ENCODE measurements around the gene IQCE. TPM values are rescaled to one million over a fixed set of nuclear protein-coding genes. Genes with fewer than 3 reads are reported as not detected.

IQCE gene
- total and polyA plus RNA-seq, 10 of the 15 experiments (the other 5 are each of a cell fraction or from before 2014, with no cell fraction given) = 0.37 to 8.1 (median 3.7) TPM

- Histone ChIP-seq H3K9me3 (replicated peaks; ENCODE audit: control insufficient read depth, insufficient read depth, low read length) (no peaks in the 10 kb centered on the region), H3K79me2 (ENCODE audit: control insufficient read depth, insufficient read depth, low read length) (no peaks in the 10 kb centered on the region), H3K4me3 (no peak overlapping the region), H3K27ac (ENCODE audit: control insufficient read depth, insufficient read depth) (no peak overlapping the region), H3K36me3 (ENCODE audit: control insufficient read depth in 2 of 2, insufficient read depth in 2 of 2, low read length in 1 of 2) (no peaks in the 10 kb centered on the region), H3K4me1 (ENCODE audit: control insufficient read depth, insufficient read depth, low read length) (peaks cover 38% of the 10 kb centered on the region), H3K27me3 (replicated peaks in 1 of 2; ENCODE audit: control insufficient read depth in 2 of 2, insufficient read depth in 2 of 2, low read length in 1 of 2) (no peaks in the 10 kb centered on the region), H4K20me1 (ENCODE audit: control insufficient read depth, insufficient read depth) (no peaks in the 10 kb centered on the region), H3K4me2 (ENCODE audit: control insufficient read depth, insufficient read depth) (no peak overlapping the region), H3K9ac (ENCODE audit: control insufficient read depth, insufficient read depth, low read length) (no peak overlapping the region), H2AFZ (ENCODE audit: control insufficient read depth, low read depth, low read length) (no peak overlapping the region; the same call in 1 of the 2 replicates)
- FAIRE-seq (no peak), ATAC-seq (no peak), DNase-seq (ENCODE audit: low read depth, low spot score) (no peak)
- CTCF ChIA-PET = interaction anchor here (0.5 to 1.1 kb wide), 3 partner anchors 9 to 200 kb away, joined by 3 read pairs; no protein-coding TSS in a partner anchor
- TF ChIP-seq ZBTB33 (IDR thresholded peaks at IDR 0.05) (no peak), KLF5 (IDR thresholded peaks at IDR 0.05; ENCODE audit: partially characterized antibody) (no peak), BMI1 (IDR thresholded peaks at IDR 0.05; ENCODE audit: borderline replicate concordance) (no peak), IRF5 (IDR thresholded peaks at IDR 0.05; ENCODE audit: borderline replicate concordance) (no peak), ZBTB40 (IDR thresholded peaks at IDR 0.05; ENCODE audit: borderline replicate concordance) (no peak), MYB (IDR thresholded peaks at IDR 0.05; ENCODE audit: borderline replicate concordance, low read depth, low read length) (no peak), ASH2L (IDR thresholded peaks at IDR 0.05; ENCODE audit: borderline replicate concordance, low read depth) (no peak), BCL3 (IDR thresholded peaks at IDR 0.05; ENCODE audit: borderline replicate concordance, insufficient read depth, low read depth, low read length, poor library complexity, severe bottlenecking) (no peak), POLR2AphosphoS2 (IDR thresholded peaks at IDR 0.05; ENCODE audit: low read depth, low read length) (no peak), BRCA1 (IDR thresholded peaks at IDR 0.05; ENCODE audit: low read depth, low read length) (no peak)
- SMC1A ChIA-PET (ENCODE audit: uncharacterized antibody, unreplicated experiment) = interaction anchor here (0.6 kb wide), 1 partner anchor 203 kb away, joined by 3 read pairs; no protein-coding TSS in a partner anchor
- intact Hi-C loops (cut with micrococcal nuclease; ENCODE audit: unreplicated experiment) = no loop called here
- POLR2A ChIA-PET = interaction anchor here (1.7 kb wide), 1 partner anchor 12 kb away, joined by 5 read pairs; no protein-coding TSS in a partner anchor
- 72% methylated on average over 13 of the region's 13 CpGs for WGBS (ENCODE audit: insufficient coverage, insufficient replicate concordance, low lambda C conversion rate, missing lambda C conversion rate)
- in situ Hi-C loops (cut with MboI) = no loop called here
- RAD21 ChIA-PET (ENCODE audit: unreplicated experiment) = interaction anchor here (1.4 to 1.5 kb wide), 2 partner anchors 11 to 19 kb away, joined by 3 to 5 read pairs; no protein-coding TSS in a partner anchor
- no TSS peak for BruUV-seq (replicated peaks)
Observed at GRCh38 chr7:2510130-2510776, 48.5 kb upstream of the IQCE start.
